ENCODE results near the gene IL13RA1. TPM values are rescaled to one million over a fixed set of nuclear protein-coding genes. Genes with fewer than 3 reads are reported as not detected.
A peak's percentile ranks its signal among the peaks of the same experiment; 100 is the strongest.

The IL13RA1 gene
- polyA plus RNA-seq, 3 donors from 2014 or later = 0.96 to 4.2 (median 3.7) TPM

- DNase-seq = no peak
- no peak overlapping the region for H3K27ac Mint-ChIP-seq
- peaks cover 0 to 4% (median 0%) of the 10 kb centered on the region in 3 donors for H3K36me3 Mint-ChIP-seq
- H3K4me3 Mint-ChIP-seq = peak overlapping the region in 1 of 5 donors; percentile 13
- peaks cover 0 to 2% (median 0%) of the 10 kb centered on the region in 6 donors for H3K9me3 Mint-ChIP-seq
- H3K27me3 Mint-ChIP-seq (ENCODE audit: low read depth in 3 of 3) = peaks cover 12 to 24% (median 17%) of the 10 kb centered on the region in 3 donors
- peaks cover 14 to 15% of the 10 kb centered on the region in 2 donors for H3K4me1 Mint-ChIP-seq
These were observed 97.8 kb downstream of the IL13RA1 start for GRCh38 chrX:118825227-118825626.

GRCh38 chrX:118839334-118839958 is 112.0 kb downstream of the IL13RA1 start:
- DNase-seq = peak; percentile 49 to 58 (median 53)
- Mint-ChIP-seq H3K27me3 (ENCODE audit: low read depth in 3 of 3) (peaks cover 2 to 7% (median 2%) of the 10 kb centered on the region in 3 donors), H3K4me1 (peaks cover 0 to 6% of the 10 kb centered on the region in 2 donors), H3K27ac (no peak overlapping the region), H3K36me3 (no peaks in the 10 kb centered on the region), H3K4me3 (peak overlapping the region; percentile 12 to 70 (median 45)), H3K9me3 (no peaks in the 10 kb centered on the region)

Other genes with a start within 250 kb of the IL13RA1 start
- 10 to 100 TPM; 27.9 to 48.8 (median 28.9) TPM for gene DOCK11, start 231.8 kb upstream of the IL13RA1 start, polyA plus RNA-seq
- gene ZCCHC12, start 96.2 kb downstream of the IL13RA1 start, polyA plus RNA-seq = not detected
- 1 to 10 TPM; 1.8 to 3.0 (median 2.3) TPM for gene LONRF3, start 247.0 kb downstream of the IL13RA1 start, polyA plus RNA-seq